NCI-H82 treated with DMSO at 0.1 percent for 48 hours (cell line): Measurements from ENCODE around the gene PCNT.
A peak's percentile ranks its signal among the peaks of the same experiment; 100 is the strongest.
"Not testable (repeated sequence)": the region's sequence is repeated elsewhere in the genome, so short reads cannot be mapped to it uniquely, and the experiment has no call there.

Experiments
- DNase-seq: peaks from one replicate; lab custom pipeline; 2025; ENCODE audit not compliant: unreplicated experiment; lab: John Stamatoyannopoulos, UW

Gene PCNT

GRCh38 chr21:46307625-46308024 lies 16.3 kb upstream of the PCNT start:
- DNase-seq: no peak

GRCh38 chr21:46308431-46308830 lies 15.5 kb upstream of the PCNT start:
- no peak for DNase-seq

- not testable (repeated sequence) for DNase-seq
Observed at GRCh38 chr21:46310260-46310659, 13.7 kb upstream of the PCNT start.

GRCh38 chr21:46311568-46311967 lies 12.4 kb upstream of the PCNT start:
- DNase-seq: no peak

- DNase-seq: no peak
Observed at GRCh38 chr21:46312949-46313348, 11.0 kb upstream of the PCNT start.

- DNase-seq: no peak
Observed at GRCh38 chr21:46314441-46315020, 9.4 kb upstream of the PCNT start.

GRCh38 chr21:46316708-46317324 lies 7.1 kb upstream of the PCNT start:
- DNase-seq: no peak

GRCh38 chr21:46317710-46318463 lies 6.1 kb upstream of the PCNT start:
- DNase-seq: no peak

GRCh38 chr21:46318464-46318845 lies 5.5 kb upstream of the PCNT start:
- DNase-seq: no peak

GRCh38 chr21:46319186-46319585 lies 4.8 kb upstream of the PCNT start:
- no peak for DNase-seq

- DNase-seq: no peak
Observed at GRCh38 chr21:46320331-46320801, 3.6 kb upstream of the PCNT start.

- no peak for DNase-seq
Observed at GRCh38 chr21:46322351-46323226, 1.4 kb upstream of the PCNT start.

- no peak for DNase-seq
Observed at GRCh38 chr21:46323227-46323709, 688 bp upstream of the PCNT start.

- peak; percentile 51 for DNase-seq
Observed at GRCh38 chr21:46324390-46325072, 575 bp downstream of the PCNT start.

GRCh38 chr21:46325073-46325912 lies 1.3 kb downstream of the PCNT start:
- peak; percentile 20 for DNase-seq

- no peak for DNase-seq
Observed at GRCh38 chr21:46326110-46326703, 2.3 kb downstream of the PCNT start.

GRCh38 chr21:46327711-46328110 lies 3.8 kb downstream of the PCNT start:
- DNase-seq: no peak

GRCh38 chr21:46328151-46328550 lies 4.2 kb downstream of the PCNT start:
- no peak for DNase-seq

- no peak for DNase-seq
Observed at GRCh38 chr21:46329796-46330195, 5.8 kb downstream of the PCNT start.
